ENCODE data around the gene STXBP1.

DNA sequence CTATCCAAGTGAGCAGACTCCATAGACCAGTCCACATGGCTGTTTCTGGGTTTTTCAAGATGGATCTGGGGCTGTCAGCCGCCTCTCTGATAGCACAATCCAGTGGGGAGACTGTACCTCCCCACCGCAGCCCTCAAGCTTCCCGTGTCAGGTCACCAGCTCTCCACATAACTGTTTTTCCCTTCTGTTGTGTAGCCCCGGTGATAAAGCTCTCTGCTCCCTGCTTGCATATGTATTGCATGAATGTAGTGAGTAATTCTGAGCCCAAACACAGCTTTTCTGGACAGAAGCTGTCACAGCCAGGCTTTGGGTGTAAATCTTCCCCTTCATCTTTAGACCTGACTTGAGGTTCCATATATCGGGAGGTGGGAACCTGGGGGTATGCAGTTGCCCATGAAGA lies 71.6 kb downstream of the STXBP1 start:
- TF ChIP-seq POLR2AphosphoS5 (IDR thresholded peaks at IDR 0.05) (no peak), POLR2A (IDR thresholded peaks at IDR 0.05) (no peak)
